HG03108 (cell line): ENCODE results near the gene CBX6.
A peak's percentile ranks its signal among the peaks of the same experiment; 100 is the strongest.

Experiments used
- ATAC-seq: cut with Tn5 transposase; IDR thresholded peaks from one replicate; pipeline ENCODE4 v1.9.1; 2021; ENCODE audit warnings: moderate library complexity; ENCODE audit not compliant: unreplicated experiment

CBX6 gene

GRCh38 chr22:38873469-38874411 is 1.7 kb upstream of the CBX6 start:
- no peak for ATAC-seq

DNA sequence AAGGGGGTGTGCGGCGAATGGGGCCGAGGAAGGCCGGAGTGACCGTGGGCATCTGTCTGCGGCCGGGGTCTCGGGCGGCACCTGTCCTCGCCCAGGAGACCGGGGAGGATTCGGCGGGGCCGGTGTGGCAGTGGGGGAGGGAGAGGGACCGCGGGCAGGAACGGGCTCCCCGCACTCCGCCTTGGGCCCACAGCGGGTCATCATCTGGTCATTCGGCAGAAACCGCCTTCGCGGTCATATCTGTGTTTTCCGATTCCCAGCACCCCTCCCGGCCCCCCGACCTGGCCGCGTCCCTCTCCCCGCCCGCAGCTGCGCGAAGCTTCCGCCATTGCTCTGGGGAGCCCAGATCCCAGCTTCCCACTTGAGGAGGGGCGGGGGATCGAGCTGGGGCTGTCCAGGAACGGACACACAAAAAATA is 824 bp upstream of the CBX6 start:
- ATAC-seq: no peak

GRCh38 chr22:38871360-38872171 is 450 bp downstream of the CBX6 start:
- ATAC-seq: peak; percentile 16

GRCh38 chr22:38870791-38871359 is 1.1 kb downstream of the CBX6 start:
- ATAC-seq: no peak

DNA sequence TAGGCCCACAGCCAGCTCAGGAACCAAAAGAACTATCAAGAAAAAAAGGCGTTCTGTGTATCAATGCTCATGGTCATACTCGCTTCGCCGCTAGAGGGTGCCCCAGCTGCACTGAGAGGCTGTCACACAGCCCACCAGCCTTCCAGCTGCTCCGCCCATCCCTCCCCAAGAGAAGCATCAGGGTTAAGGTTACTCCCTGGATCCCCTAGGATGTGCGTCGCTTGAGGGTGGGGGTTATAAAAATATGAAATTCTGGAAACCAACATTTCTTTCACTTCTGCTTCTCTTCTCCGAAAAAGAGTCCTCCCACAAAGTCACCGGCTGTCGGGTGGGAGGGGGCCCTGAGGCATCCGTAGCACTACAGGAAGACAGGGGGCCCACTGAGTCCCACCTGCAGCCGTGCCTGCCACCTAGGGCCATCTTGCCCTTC is 1.7 kb downstream of the CBX6 start:
- ATAC-seq: no peak

- ATAC-seq: no peak
Observed at GRCh38 chr22:38869663-38870062, 2.4 kb downstream of the CBX6 start.

- no peak for ATAC-seq
Observed at GRCh38 chr22:38868886-38869381, 3.1 kb downstream of the CBX6 start.

GRCh38 chr22:38868286-38868721 is 3.7 kb downstream of the CBX6 start:
- ATAC-seq: no peak

GRCh38 chr22:38867471-38868285 is 4.3 kb downstream of the CBX6 start:
- ATAC-seq: no peak

GRCh38 chr22:38867124-38867455 is 4.9 kb downstream of the CBX6 start:
- ATAC-seq: no peak

DNA sequence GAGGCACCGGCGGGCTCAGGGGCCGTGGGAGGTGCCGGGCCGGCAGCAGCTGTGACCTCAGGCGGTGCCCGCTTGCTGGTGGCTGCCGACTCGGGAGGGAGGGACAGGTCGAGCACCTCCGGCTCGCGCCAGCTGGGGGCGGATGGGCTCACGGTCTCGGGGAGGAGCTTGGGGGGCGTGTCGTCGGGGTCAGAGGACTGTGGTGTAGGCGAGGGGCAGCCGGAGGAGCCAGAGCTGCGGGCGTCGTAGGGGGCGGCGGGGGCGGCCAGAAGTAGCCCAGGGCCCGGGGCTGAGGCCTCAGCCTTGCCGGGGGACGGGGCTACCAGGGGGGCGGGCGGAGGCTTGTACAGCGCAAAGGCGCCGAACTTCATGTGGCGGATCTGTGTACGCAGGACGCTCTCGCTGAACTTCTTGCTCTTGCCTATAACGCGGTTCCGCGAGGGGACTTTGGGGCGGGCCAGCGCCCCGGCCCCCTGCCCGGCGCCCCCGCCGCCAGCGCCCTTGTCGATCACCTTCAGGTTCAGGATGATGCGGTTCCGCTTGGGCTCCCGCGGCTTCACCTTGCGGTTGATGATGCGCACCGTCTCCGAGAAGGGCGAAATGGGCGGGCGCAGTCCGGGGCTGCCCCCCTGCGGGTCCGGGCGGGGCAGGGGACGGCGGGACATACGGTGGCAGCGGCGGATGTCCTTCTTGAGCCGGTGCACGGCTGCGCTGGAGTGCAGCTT is 5.5 kb downstream of the CBX6 start:
- ATAC-seq: no peak

DNA sequence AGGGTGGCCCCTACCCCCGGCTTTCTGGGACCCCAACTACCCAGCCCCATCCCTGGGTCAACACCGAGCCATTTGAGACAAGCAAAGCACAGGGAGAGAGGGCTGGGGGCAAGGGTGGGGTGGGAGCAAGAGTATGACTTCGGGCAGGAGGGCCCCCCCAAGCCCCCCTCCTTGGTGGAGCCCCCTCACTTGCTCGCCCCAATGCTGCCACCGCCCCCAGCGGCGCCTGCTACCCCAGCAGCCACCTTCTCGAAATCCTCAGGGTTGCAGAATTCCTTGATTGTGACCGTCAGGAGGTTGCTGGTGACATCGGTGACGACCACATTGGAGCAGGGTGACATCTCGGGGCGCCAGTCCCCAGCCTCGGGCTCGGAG is 6.0 kb downstream of the CBX6 start:
- ATAC-seq: no peak

DNA sequence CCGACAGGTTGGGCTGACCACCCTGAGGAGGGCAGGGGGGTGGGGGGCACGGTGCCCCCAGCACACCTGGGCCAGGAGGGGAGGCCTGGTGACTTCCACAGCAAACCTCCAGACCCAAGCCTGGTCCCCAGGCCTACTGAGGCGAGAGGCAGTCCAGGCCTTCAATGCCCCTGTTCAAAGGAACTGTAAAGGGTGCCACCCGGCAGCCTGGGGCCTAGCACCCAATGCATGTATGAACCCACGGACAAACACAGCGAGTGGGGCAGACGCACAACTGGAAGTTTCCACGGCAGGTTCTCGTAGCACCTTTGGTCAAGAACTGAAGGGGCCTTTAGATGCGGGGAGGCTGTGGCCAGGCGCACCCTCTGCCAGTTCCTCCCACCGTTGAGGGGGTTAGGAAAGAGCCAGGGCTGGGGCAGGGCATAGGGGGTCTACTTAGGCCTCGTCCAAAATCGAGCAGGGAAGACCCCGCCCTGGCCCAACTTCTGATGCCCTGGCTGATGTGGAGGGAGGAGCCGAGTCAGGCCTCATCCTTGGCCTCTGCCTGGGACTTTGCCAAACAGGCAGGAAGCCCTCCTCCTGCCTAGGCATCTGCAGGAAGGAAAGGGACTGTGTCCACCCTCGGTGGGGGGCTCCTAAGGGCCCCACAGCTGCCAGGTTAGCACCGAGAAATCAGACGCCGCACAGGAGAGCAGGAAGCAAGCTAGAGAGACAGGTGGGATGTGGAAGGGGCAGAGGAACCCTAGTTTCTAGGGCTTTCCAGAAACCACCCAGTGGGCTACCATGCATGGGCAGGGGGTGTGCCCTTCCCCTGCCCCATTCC is 6.6 kb downstream of the CBX6 start:
- no peak for ATAC-seq

GRCh38 chr22:38864361-38865191 is 7.4 kb downstream of the CBX6 start:
- no peak for ATAC-seq

DNA sequence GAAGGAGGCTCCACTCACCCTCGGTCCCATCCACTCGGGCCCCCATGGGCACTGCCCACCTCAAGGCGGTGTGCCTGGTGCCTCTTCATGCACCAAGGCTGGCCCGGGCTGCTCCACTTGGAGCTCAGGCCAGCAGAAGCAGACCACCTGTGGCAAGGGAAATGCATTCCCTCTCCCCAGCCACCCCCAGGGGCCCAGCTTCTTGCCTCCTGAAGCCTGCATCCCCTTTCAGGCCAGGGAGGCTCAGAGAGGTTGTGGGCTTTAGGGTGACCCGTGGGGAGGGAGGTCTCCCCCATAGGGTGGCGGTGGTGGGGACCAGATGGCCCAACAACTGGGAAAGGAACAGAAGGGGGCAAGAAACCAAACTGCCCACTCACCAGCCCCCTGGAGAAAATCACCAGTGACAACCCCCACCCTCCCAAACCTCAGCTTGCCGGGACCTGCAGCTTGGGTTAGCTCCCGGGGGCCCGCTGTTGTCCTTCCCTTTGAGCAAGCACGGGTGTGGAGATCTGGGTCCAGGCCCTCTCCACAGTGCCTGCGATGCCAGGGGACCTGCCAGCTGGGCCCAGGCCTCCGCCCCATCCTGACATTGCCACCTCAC is 8.4 kb downstream of the CBX6 start:
- ATAC-seq: no peak

GRCh38 chr22:38862375-38863329 is 9.4 kb downstream of the CBX6 start:
- ATAC-seq: no peak

DNA sequence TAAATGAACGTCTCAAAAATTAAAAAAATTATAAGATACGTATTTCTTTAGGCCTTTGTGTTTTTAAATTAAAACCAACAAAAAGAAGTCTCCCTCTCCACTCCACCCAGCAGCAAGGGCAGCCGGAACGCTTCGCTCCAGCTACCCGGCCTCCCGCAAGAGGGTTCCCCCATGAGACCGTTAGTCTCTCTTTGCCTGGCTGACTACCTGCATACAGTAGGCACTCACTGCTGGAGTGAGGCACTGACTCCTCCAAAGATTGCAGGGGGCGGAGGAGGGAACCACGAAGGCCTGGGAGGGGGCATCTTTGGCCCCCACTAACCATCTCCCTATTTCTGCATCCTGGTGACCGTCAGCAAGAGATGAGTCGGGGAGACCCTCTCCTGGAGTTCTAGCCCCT is 10.1 kb downstream of the CBX6 start:
- no peak for ATAC-seq
